HepG2 (cell line): ENCODE measurements around the gene IFIT1B. TPM values are rescaled to one million over a fixed set of nuclear protein-coding genes. Genes with fewer than 3 reads are reported as not detected.

ENCODE experiments used
- ATAC-seq: fragments of 200-7000 bp; cut with Tn5 transposase; 3 replicates; pipeline ENCODE4 v1.9.1; 2020; ENCODE audit warnings: mild to moderate bottlenecking, moderate library complexity
- BruUV-seq: library from RNA; stranded (reverse); fragments of 400-500 nt; replicated peaks from 2 replicates; lab custom pipeline; 2021; lab: Mats Ljungman, UMichigan
- CTCF ChIA-PET: fragments of 300-600 bp; formaldehyde crosslinking; extraction: SDS; loops from one replicate; lab custom pipeline; 2021; ENCODE audit warnings: low total read pairs, inconsistent platforms, low intra/inter-chr PET ratio; lab: Yijun Ruan, JAX
- POLR2A ChIA-PET: fragments of 350-600 bp; sonication (Branson Sonifier 250); formaldehyde crosslinking; loops from one replicate; lab custom pipeline; 2020; ENCODE audit warnings: antibody characterized with exemption, inconsistent platforms; lab: Yijun Ruan, JAX
- DNase-seq: peaks from one replicate; pipeline ENCODE4 v3.0.0-alpha.2; 2015; ENCODE audit warnings: low spot score
- FAIRE-seq: peaks from 3 replicates; lab custom pipeline; 2011; peaks lifted over from hg19 to GRCh38; lab: Jason Lieb, UNC
- H2AFZ ChIP-seq: one replicate; pipeline ENCODE4 v1.6.1; 2011; ENCODE audit warnings: low read length, inconsistent platforms
- H3K27ac ChIP-seq: fragments of 300-600 bp; 3 replicates; pipeline ENCODE4 v1.8.0; 2011; ENCODE audit warnings: mixed run types, mild to moderate bottlenecking, mixed read lengths, low read length, inconsistent platforms; ENCODE audit not compliant: insufficient read depth; ENCODE audit errors: extremely low read length
- H3K27me3 ChIP-seq, 2 experiments: fragments of 200-600 bp in 1 of 2; 2 replicates in 1 of 2; 3 replicates in 1 of 2; pipeline versions ENCODE4 v1.6.0 to v1.8.0; 2011; ENCODE audit warnings: low read length in 2 of 2, mild to moderate bottlenecking in 2 of 2, moderate library complexity in 2 of 2, inconsistent platforms in 1 of 2; ENCODE audit not compliant: insufficient read depth in 2 of 2, control insufficient read depth in 1 of 2
- H3K36me3 ChIP-seq, 2 experiments: fragments of 200-600 bp in 1 of 2; replicated peaks in 1 of 2; 2 replicates in 1 of 2; 3 replicates in 1 of 2; pipeline versions ENCODE4 v1.5.1 to v1.8.0; 2011; ENCODE audit warnings: low read length in 2 of 2, inconsistent platforms in 1 of 2; ENCODE audit not compliant: insufficient read depth in 2 of 2, control insufficient read depth in 1 of 2
- H3K4me1 ChIP-seq: 2 replicates; pipeline ENCODE4 v1.5.1; 2012; ENCODE audit warnings: low read length, inconsistent platforms; ENCODE audit not compliant: insufficient read depth
- H3K4me2 ChIP-seq: 2 replicates; pipeline ENCODE4 v1.6.0; 2011; ENCODE audit warnings: low read depth, low read length, inconsistent platforms
- H3K4me3 ChIP-seq, 3 experiments: fragments of 200-600 bp in 1 of 3; sonication (generic), shearing (Covaris generic) in 1 of 3; replicated peaks in 1 of 3; 2 replicates each; pipeline ENCODE4 v1.5.1; 2011 to 2016; ENCODE audit warnings: low read length in 3 of 3, inconsistent platforms in 2 of 3, low read depth in 2 of 3, mild to moderate bottlenecking in 2 of 3, control low read depth in 1 of 3, mixed read lengths in 1 of 3; ENCODE audit not compliant: insufficient read depth in 1 of 3
- H3K79me2 ChIP-seq: one replicate; pipeline ENCODE4 v1.6.1; 2011; ENCODE audit warnings: low read length, inconsistent platforms; ENCODE audit not compliant: insufficient read depth
- H3K9ac ChIP-seq: 2 replicates; pipeline ENCODE4 v1.6.0; 2011; ENCODE audit warnings: mild to moderate bottlenecking, low read depth, low read length, inconsistent platforms; ENCODE audit not compliant: insufficient read depth
- H3K9me3 ChIP-seq: 2 replicates; pipeline ENCODE4 v1.5.1; 2012; ENCODE audit warnings: mild to moderate bottlenecking, low read length
- H4K20me1 ChIP-seq: 2 replicates; pipeline ENCODE4 v1.6.0; 2011; ENCODE audit warnings: inconsistent platforms, mild to moderate bottlenecking, low read length, moderate library complexity; ENCODE audit not compliant: insufficient read depth
- GLI4 ChIP-seq: sonication (generic); formaldehyde crosslinking; IDR thresholded peaks from 2 replicates; pipeline ENCODE4 v1.5.1; 2020; ENCODE audit warnings: missing genetic modification reagents, mild to moderate bottlenecking, moderate library complexity, borderline replicate concordance
- HNF1B ChIP-seq: sonication (generic); formaldehyde crosslinking; IDR thresholded peaks from 2 replicates; pipeline ENCODE4 v1.5.1; 2020; ENCODE audit warnings: mild to moderate bottlenecking, moderate library complexity, missing genetic modification reagents
- MAFF ChIP-seq: IDR thresholded peaks from 2 replicates; pipeline ENCODE4 v1.6.1; 2011; ENCODE audit warnings: low read depth, low read length, improper control_type of control experiment
- MAFK ChIP-seq, 2 experiments: IDR thresholded peaks in 1 of 2; conservative IDR thresholded peaks in 1 of 2; 2 replicates each; pipeline ENCODE4 v1.6.1; 2011; ENCODE audit warnings: improper control_type of control experiment in 2 of 2, low read length in 2 of 2
- PCBP1 ChIP-seq: fragments of 200-400 bp; formaldehyde crosslinking; IDR thresholded peaks from 2 replicates; pipeline ENCODE4 v1.6.1; 2017; ENCODE audit warnings: mild to moderate bottlenecking, low read depth, low read length, borderline replicate concordance
- RNF2 ChIP-seq: fragments of 450-650 bp; conservative IDR thresholded peaks from 2 replicates; pipeline ENCODE4 v1.6.1; 2016; ENCODE audit warnings: low read depth
- RORA ChIP-seq: sonication (generic); formaldehyde crosslinking; IDR thresholded peaks from 2 replicates; pipeline ENCODE4 v1.5.0; 2020; ENCODE audit warnings: mild to moderate bottlenecking, missing genetic modification reagents, moderate library complexity
- SP4 ChIP-seq: sonication (generic); formaldehyde crosslinking; IDR thresholded peaks from 2 replicates; pipeline ENCODE4 v1.8.1; 2023; ENCODE audit warnings: mild to moderate bottlenecking, missing genetic modification reagents
- ZBTB8A ChIP-seq: sonication (generic); formaldehyde crosslinking; IDR thresholded peaks from 2 replicates; pipeline ENCODE4 v1.4.0; 2020; ENCODE audit warnings: mild to moderate bottlenecking, low read depth, missing genetic modification reagents, borderline replicate concordance
- ZNF281 ChIP-seq: sonication (generic); formaldehyde crosslinking; IDR thresholded peaks from 2 replicates; pipeline ENCODE4 v1.4.0; 2020; ENCODE audit warnings: missing genetic modification reagents, borderline replicate concordance
- ZNF614 ChIP-seq: IDR thresholded peaks from 2 replicates; pipeline ENCODE4 v1.6.1; 2018; ENCODE audit warnings: missing biosample characterization, missing genetic modification reagents, inconsistent platforms, borderline replicate concordance
- WGBS: methylation state at CpG from one replicate; pipeline ENCODE4 v1.1.6; 2017; ENCODE audit warnings: low lambda C conversion rate; 5-methylcytosine and 5-hydroxymethylcytosine counted together
- in situ Hi-C: cut with HindIII; loops from 2 replicates; pipeline ENCODE4 v1.10.0; 2017; ENCODE audit warnings: low pct_unique_long_range_greater_than_20kb; ENCODE audit not compliant: extremely low pct_ligation_motif_present
- intact Hi-C: fragments of 100-400 bp; cut with micrococcal nuclease; formaldehyde crosslinking; loops from one replicate; pipeline ENCODE4 v1.10.0; 2022; ENCODE audit not compliant: unreplicated experiment
- polyA plus RNA-seq, 8 experiments: library from polyadenylated mRNA; depleted of rRNA in 3 of 8; stranded (reverse) in 7 of 8; unstranded in 1 of 8; fragments of >200 nt; fragmentation: Illumina TruSeq in 4 of 8; extraction: Trizol in 4 of 8; gene quantifications; 2 replicates each; pipeline versions ENCODE4 v1.2.1 to v1.2.3, GENCODE V29; 2011 to 2016; ENCODE audit warnings: low read depth in 4 of 8, missing spikeins in 1 of 8, mixed read lengths in 1 of 8; ENCODE audit not compliant: insufficient read depth in 1 of 8
- total RNA-seq, 5 experiments: library from RNA; depleted of rRNA; stranded (reverse); fragments of >200 nt; fragmentation: Illumina TruSeq; extraction: Trizol; gene quantifications; 2 replicates each; pipeline ENCODE4 v1.2.3, GENCODE V29; 2016; ENCODE audit warnings: low read depth in 1 of 5

Gene IFIT1B
- total and polyA plus RNA-seq, 2 of the 13 experiments (the other 11 are each of a cell fraction or from before 2014, with no cell fraction given) = not detected

- Histone ChIP-seq H3K27me3 (no peaks in the 10 kb centered on the region), H3K4me3 (no peak overlapping the region), H3K9me3 (no peaks in the 10 kb centered on the region), H3K4me2 (no peak overlapping the region), H3K4me1 (peaks cover 11% of the 10 kb centered on the region), H2AFZ (no peak overlapping the region), H3K9ac (no peak overlapping the region), H4K20me1 (no peaks in the 10 kb centered on the region), H3K36me3 (no peaks in the 10 kb centered on the region), H3K79me2 (no peaks in the 10 kb centered on the region), H3K27ac (no peak overlapping the region)
- CTCF ChIA-PET = no interaction called here
- POLR2A ChIA-PET = interaction anchor here (1.6 kb wide), 1 partner anchor 16 kb away, joined by 3 read pairs; no protein-coding TSS in a partner anchor
- TF ChIP-seq ZBTB8A (no peak), RORA (CRISPR knock-in tag) (no peak), RNF2 (no peak), GLI4 (no peak), HNF1B (CRISPR knock-in tag) (no peak), MAFF (0 out of 2 replicates have a peak, but pooled peaks have one; percentile 9), SP4 (no peak), PCBP1 (no peak), MAFK (conservative IDR thresholded peaks at IDR 0.05 in 1 of 2, IDR thresholded peaks at IDR 0.05 in 1 of 2; ENCODE audit: low read length in 2 of 2) (peak in 1 of 2 experiments; percentile 43; a peak in 2 of 4 replicates), ZNF614 (no peak), ZNF281 (CRISPR knock-in tag) (no peak)
- 27% methylated on average over 4 of the region's 4 CpGs for WGBS
- DNase-seq = no peak
- no peak for ATAC-seq
- in situ Hi-C loops = no loop called here
- no peak for FAIRE-seq
- intact Hi-C loops = no loop called here
- no TSS peak for BruUV-seq
These were observed 10.3 kb upstream of the IFIT1B start for GRCh38 chr10:89367529-89367928.
